GM11168 (cell line): ENCODE measurements around the gene CTBP1.

Source experiments
- in situ Hi-C: fragments of 300-500 bp; cut with MboI; formaldehyde crosslinking; loops from one replicate; pipeline ENCODE4 v1.12.0; 2022; ENCODE audit warnings: low sequenced_read_pairs; ENCODE audit not compliant: unreplicated experiment

The CTBP1 gene

DNA sequence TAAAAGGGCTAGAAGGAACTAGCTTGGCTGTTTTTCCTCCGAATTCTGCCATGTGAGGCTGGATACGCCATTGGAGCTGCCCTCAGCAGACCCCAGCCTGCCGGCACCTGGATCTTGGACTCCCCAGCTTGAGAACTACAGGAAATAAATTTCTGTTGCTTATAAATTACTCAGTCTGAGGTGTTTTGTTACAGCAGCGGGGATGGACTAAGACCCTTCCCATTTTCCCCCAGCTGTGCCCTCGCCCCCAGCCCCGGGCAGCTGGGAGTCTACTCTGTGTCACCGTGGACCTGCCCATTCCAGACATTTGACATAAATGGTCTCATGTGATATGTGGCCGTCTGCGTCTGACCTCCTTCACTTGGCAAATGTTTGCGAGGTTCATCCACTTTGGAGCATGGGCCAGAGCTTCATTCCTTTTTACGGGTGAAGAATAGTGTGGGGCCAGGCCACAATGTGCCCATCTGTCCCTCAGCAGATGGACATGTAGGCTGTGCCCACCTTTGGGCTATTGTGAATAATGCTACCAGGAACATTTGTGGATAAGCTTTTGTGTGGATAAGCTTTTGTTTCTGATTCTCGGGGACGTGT, 45.8 kb downstream of the CTBP1 start:
- in situ Hi-C loops, result no loop called here

DNA sequence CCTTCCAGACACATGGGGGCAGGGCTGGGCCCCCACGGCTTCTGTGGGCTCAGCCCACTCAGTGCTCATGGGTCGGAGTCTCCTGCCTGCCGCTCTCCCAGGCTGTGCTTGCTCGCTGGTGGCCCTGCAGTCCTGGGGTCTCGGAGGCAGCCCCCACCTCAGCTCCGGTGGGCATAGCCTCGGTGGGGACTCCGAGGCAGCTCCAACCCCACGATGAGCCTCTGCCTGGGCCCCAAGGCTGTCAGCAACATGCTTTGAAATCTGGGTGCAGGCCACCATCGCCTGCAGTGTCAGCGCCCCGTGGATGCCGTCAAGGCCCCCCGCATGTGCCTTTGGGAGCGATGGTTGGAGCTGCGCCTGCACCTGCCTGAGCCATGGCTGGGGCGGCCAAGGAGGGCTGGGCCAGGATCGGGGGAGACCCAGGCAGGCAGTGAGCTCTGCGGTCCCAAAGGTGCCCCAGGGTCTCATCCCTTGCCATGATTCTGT, 46.4 kb downstream of the CTBP1 start:
- in situ Hi-C loops, result no loop called here

GRCh38 chr4:1201851-1202525, 46.9 kb downstream of the CTBP1 start:
- in situ Hi-C loops, result no loop called here

- in situ Hi-C loops, result no loop called here
Observed at GRCh38 chr4:1200425-1201035, 48.4 kb downstream of the CTBP1 start.

GRCh38 chr4:1199556-1200331, 49.2 kb downstream of the CTBP1 start:
- in situ Hi-C loops, result no loop called here

DNA sequence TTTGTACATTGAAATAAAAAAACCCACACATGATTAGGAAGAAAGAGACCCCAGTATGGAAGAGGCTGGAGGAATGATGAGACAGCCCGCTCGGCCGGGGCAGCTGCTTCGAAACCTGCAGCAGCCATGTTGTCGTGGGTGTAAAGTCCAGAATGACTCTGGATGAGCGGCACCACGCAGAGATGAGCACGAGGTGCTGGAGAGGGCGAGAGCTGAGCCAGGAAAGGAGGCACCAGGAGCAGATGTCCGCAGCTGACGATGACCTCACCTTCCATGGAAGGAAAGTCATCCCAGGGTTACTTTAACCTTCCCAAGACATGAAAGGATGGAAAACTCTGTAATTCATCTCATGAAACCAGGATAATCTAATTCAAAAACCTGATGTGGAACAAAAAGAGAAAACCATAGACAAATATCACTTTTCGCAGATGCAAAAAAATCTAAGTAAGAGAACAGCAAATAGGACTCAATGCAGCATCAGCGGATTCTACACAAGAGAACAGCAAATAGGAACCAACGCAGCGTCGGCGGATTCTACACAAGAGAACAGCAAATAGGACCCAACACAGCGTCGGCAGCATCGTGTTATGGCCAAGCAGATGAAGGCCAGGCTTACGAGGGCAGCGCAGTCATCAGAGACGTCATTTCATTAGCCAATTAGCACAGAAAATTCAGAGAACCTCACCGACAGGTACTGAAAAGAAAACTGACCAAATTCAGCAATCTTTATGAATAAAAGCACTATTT, 50.7 kb downstream of the CTBP1 start:
- in situ Hi-C loops, result no loop called here

DNA sequence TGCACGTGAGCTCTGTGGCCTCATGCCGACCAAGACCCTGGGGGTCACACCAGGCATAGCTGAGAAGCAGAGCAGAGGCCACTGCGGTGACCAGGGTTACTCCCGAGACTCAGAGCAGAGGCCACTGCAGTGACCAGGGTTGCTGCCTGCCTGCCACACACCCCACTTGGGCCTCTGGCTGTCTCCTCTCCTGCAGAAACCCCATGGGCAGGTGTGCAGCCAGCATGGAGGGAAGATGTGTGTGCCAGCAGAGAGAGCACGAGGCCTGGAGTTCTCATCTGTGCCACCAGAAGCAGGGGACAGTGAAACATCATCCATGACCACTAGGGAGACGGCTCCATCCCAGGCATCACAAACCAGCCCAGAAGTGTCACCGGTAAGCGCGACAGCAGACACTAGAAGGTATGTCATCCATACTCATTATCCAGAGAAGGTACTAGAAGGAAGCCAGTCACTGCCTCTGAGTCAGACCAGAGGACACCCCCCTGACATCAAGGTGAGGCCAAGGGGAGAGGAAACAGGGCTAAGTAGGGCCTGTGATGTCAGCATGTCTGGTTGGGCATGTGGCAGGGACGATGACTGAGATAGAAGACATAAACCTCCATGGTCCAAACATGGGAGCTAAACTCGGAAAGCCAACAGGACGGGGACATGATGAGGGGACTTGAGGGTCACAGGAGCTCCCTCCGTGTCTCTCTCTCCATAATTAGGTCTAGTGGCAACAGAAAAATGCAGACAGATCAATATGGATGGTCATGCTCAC, 52.3 kb downstream of the CTBP1 start:
- in situ Hi-C loops, result no loop called here

DNA sequence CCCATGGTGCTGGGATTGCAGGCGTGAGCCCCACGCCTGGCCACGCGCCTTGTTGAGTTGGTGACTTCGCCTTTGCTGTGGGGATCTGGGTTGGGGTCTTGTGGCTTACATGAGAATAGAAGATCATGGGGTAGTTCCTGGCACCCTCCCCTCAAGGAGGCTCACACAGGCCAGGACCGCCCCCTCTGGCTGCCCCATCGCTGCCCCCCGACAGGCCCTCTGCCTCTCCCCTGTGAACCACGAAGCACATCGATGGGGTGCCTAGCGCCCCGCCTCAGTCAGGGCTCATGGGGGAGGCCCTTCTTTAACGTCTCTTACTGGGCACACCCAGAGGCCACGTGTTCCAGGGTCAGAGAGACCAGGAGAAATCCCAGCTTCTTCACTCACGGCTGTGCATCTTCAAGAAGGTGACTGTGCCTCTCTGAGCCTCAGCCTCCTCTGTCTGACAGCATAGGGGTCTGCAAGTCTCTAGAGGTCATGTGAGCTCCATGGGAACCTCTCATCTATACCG, 53.0 kb downstream of the CTBP1 start:
- in situ Hi-C loops, result no loop called here

GRCh38 chr4:1195109-1195671, 53.7 kb downstream of the CTBP1 start:
- in situ Hi-C loops, result no loop called here

GRCh38 chr4:1194010-1194900, 54.7 kb downstream of the CTBP1 start:
- in situ Hi-C loops, result no loop called here

DNA sequence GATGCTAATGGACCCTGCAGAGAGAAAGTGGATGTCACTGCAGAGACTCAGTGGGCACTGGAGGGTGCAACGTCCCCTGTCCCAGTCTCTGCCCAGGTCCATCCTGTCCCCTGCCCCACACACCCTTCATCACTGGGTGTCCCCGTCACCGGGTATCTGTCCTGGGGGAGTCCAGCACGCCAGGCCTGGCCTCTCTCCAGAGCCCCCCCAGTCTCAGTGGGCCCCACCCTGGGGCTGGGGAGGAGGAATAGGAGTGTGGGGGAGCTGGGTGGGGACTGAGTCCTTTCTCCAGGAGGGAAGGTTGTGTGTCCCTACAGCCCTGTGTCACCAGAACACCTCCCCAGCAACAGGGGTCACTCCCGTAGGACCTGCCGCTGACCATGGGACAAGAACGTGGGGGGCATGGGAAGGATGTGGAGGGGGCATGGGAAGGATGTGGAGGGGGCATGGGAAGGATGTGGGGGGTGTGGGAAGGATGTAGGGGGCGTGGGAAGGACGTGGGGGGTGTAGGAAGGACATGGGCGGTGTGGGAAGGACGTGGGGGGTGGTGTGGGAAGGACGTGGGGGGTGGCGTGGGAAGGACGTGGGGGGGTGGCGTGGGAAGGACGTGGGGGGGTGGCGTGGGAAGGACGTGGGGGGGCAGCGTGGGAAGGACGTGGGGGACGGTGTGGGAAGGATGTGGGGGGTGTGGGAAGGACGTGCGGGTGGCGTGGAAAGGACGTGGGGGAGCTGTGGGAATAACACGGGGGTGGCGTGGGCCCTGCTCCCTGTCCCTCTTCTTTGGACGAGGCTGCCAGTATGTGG, 55.5 kb downstream of the CTBP1 start:
- in situ Hi-C loops, result no loop called here

GRCh38 chr4:1192493-1193205, 56.3 kb downstream of the CTBP1 start:
- in situ Hi-C loops, result no loop called here

- in situ Hi-C loops, result no loop called here
Observed at GRCh38 chr4:1192091-1192492, 56.8 kb downstream of the CTBP1 start.

GRCh38 chr4:1191621-1192020, 57.3 kb downstream of the CTBP1 start:
- in situ Hi-C loops, result no loop called here

DNA sequence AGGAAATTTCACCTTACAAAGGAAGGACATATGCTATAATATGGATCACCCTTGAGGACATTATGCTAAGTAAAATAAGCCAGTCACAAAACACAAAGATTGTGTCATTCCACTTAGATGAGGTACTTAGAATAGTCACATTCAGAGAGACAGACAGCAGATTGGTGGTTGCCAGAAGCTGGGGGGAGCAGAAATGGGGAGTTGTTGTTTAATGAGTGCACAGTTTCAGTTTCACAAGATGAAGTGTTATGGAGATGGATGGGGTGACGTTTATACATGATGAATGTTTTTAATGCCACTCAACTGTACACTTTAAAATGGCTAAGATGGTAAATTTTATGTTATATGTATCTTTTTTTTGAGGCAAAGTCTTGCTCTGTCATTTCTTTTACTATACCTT, 61.7 kb downstream of the CTBP1 start:
- in situ Hi-C loops, result no loop called here

DNA sequence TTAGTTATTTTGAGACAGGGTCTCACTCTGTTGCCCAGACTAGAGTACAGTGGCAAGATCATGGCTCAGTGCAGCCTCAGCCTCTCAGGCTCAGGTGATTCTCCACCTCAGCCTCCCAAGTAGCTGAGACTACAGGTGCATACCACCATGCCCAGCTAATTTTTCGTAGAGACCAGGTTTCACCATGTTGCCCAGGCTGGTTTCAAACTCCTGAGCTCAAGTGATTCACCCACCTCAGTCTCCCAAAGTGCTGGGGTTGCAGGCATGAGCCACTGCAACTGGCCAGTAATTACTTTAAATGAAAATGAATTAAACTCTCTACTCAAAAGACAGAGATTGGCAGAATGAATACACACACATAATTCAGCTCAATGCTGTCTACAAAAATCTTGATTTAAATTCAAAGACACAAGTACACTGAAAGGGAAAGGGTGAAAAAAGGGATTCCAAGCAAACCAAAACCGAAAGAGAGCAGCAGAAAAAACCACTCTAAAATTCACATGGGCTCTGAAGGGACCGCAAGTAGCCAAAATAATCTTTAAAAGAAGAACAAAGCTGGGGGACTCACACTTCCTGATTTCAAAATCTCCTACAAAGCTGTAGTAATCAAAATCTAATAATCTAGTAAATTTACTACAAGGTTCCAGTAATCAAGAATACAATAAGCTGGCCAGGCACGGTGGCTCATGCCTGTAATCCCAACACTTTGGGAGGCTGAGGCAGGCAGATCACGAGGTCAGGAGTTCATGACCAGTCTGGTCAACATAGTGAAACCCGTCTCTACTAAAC, 64.8 kb downstream of the CTBP1 start:
- in situ Hi-C loops, result no loop called here
